ENCODE data around the gene CDH19.

Gene CDH19

DNA sequence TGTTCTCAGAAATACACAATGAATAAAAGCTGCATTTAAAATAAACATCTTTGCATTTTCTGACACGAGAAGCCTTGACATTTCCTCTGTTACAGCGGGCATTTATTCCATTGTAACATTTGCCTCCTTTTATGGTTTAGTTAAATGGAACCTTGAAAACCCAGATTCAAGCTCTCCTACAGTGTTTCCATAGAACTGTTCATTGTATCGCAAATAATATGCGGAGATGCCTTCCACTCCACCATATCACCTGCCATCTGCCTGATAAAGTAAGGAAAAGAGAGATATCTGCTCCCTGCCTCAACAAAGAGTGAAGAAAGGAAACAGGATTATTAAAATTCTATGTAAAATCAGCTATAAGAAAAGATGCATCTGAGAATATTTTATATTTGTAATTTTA, 69.8 kb downstream of the CDH19 start:
- TF ChIP-seq MYC (IDR thresholded peaks at IDR 0.05; ENCODE audit: low read depth, low read length) (no peak), POLR2A (IDR thresholded peaks at IDR 0.05; ENCODE audit: extremely low read depth, insufficient read length) (no peak)
- TF ChIP-seq, protein P1, sequence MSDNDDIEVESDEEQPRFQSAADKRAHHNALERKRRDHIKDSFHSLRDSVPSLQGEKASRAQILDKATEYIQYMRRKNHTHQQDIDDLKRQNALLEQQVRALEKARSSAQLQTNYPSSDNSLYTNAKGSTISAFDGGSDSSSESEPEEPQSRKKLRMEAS (IDR thresholded peaks at IDR 0.05; ENCODE audit: low read depth, low read length), result no peak
- TF ChIP-seq, protein P2, sequence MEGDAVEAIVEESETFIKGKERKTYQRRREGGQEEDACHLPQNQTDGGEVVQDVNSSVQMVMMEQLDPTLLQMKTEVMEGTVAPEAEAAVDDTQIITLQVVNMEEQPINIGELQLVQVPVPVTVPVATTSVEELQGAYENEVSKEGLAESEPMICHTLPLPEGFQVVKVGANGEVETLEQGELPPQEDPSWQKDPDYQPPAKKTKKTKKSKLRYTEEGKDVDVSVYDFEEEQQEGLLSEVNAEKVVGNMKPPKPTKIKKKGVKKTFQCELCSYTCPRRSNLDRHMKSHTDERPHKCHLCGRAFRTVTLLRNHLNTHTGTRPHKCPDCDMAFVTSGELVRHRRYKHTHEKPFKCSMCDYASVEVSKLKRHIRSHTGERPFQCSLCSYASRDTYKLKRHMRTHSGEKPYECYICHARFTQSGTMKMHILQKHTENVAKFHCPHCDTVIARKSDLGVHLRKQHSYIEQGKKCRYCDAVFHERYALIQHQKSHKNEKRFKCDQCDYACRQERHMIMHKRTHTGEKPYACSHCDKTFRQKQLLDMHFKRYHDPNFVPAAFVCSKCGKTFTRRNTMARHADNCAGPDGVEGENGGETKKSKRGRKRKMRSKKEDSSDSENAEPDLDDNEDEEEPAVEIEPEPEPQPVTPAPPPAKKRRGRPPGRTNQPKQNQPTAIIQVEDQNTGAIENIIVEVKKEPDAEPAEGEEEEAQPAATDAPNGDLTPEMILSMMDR (IDR thresholded peaks at IDR 0.05; ENCODE audit: low read depth, low read length), result no peak
- H3K4me3 ChIP-seq (ENCODE audit: low read depth, low read length), result no peak overlapping the region
- no peak for DNase-seq (ENCODE audit: low read depth)

DNA sequence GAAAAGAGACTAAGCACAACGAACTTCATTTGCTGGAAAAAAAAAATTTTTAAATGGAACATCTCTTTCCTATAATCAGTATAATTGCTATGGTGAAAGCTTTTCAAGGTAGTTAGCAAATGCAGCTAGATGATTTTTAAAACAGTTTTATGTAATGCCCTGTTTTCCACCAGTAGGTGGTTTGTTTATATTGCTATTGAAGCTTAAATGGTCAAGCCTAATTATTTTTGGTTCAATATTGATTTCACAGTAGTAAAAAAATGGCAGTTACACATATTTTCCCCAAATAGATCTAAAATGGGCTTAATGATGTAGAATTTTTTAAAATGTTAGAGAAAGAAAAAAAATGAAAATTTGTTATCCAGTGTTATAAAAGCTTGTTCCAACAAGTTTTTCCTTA, 70.2 kb downstream of the CDH19 start:
- no peak for DNase-seq (ENCODE audit: low read depth)

DNA sequence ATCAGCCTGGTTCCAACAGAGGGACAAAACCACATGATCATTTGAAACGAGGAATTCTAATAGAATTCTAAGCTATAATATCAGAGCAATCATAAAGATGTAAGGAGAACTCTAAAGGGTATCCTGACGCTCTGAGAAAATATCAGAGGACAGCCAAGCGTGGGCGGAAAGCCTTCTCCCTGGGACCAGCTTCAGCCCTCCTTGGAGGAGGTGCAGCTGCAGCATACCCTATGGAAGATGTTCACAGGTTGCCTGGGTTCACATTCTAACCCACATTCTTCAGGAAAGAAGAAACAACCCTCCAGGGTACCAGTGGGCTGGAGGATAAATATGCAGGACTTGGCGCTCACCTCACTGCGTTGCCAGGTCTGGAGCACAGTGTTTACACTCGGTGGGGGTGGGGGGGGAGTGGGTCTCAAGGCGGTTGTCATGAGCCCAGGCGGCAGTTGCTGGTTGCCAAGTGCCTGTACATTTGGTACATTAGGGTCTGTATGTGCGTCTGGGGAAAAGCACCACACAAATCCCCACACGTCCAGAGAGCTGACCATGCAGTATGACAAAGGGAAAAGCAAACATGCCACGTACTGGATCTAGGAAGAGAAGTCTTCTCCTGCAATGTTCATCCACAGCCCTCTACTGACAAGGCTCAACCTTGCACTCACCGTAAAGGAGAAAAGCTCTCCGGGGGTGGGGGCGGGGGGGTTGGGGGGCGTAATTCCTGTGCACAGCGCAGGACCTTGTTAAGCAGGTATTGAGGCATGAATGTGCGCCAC, 80.5 kb downstream of the CDH19 start:
- no peak for DNase-seq (ENCODE audit: low read depth)
- TF ChIP-seq, protein P1 (IDR thresholded peaks at IDR 0.05; ENCODE audit: low read depth, low read length), result no peak
- TF ChIP-seq, protein P2 (IDR thresholded peaks at IDR 0.05; ENCODE audit: low read depth, low read length), result no peak
- TF ChIP-seq POLR2A (IDR thresholded peaks at IDR 0.05; ENCODE audit: extremely low read depth, insufficient read length) (no peak), MYC (IDR thresholded peaks at IDR 0.05; ENCODE audit: low read depth, low read length) (no peak)
- no peak overlapping the region for H3K4me3 ChIP-seq (ENCODE audit: low read depth, low read length)

More for the DNA sequence above, 70.2 kb downstream of the CDH19 start:
- no peak overlapping the region for H3K4me3 ChIP-seq (ENCODE audit: low read depth, low read length)
- TF ChIP-seq POLR2A (IDR thresholded peaks at IDR 0.05; ENCODE audit: extremely low read depth, insufficient read length) (no peak), MYC (IDR thresholded peaks at IDR 0.05; ENCODE audit: low read depth, low read length) (no peak)
- TF ChIP-seq, protein P2 (IDR thresholded peaks at IDR 0.05; ENCODE audit: low read depth, low read length), result no peak

DNA sequence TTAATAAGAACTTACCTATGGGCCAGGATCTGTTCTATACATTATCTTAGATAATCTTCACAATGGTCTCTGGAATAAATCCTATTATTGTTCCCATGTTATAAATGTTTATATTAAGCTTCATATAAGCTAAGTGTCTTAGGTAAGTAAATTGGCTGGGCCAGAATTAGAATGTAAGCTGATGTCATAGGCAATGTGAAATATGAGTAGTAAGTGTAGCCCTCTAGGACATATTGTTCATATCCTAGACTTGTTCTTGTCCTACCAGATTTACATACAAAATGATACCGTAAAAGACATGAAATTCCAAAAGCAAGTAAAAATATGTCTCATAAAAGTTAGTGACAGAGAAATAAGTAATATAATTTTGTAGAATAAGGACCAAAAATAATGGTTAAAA, 89.9 kb downstream of the CDH19 start:
- DNase-seq (ENCODE audit: low read depth), result no peak
- no peak for TF ChIP-seq MYC (IDR thresholded peaks at IDR 0.05; ENCODE audit: low read depth, low read length)
- TF ChIP-seq POLR2A (IDR thresholded peaks at IDR 0.05; ENCODE audit: extremely low read depth, insufficient read length), result no peak
- TF ChIP-seq, protein P2 (IDR thresholded peaks at IDR 0.05; ENCODE audit: low read depth, low read length), result no peak
- TF ChIP-seq, protein P1 (IDR thresholded peaks at IDR 0.05; ENCODE audit: low read depth, low read length), result no peak
- no peak overlapping the region for H3K4me3 ChIP-seq (ENCODE audit: low read depth, low read length)

DNA sequence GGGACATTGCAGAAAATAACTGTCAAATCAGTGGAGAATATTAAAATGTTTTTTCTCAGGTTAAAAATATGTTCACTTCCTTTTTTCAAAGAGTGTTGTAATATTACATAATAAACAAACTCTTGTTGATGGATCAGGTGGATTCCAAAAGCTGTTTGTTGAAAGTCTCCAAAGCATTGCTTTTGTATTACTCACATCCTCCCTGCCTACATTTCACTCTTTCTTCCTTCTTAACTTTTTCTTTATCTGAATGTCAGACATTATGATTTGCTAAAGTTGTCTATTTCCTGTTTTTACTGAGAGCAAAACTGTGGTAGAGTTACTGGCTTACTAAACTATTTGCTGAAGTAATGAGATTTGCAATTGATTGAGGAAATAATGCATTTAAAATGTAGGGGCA, 92.1 kb downstream of the CDH19 start:
- TF ChIP-seq POLR2A (IDR thresholded peaks at IDR 0.05; ENCODE audit: extremely low read depth, insufficient read length) (no peak), MYC (IDR thresholded peaks at IDR 0.05; ENCODE audit: low read depth, low read length) (no peak)
- TF ChIP-seq, protein P2 (IDR thresholded peaks at IDR 0.05; ENCODE audit: low read depth, low read length), result no peak
- TF ChIP-seq, protein P1 (IDR thresholded peaks at IDR 0.05; ENCODE audit: low read depth, low read length), result no peak
- no peak overlapping the region for H3K4me3 ChIP-seq (ENCODE audit: low read depth, low read length)
- DNase-seq (ENCODE audit: low read depth), result no peak

Measured in NB4 (cell line).